Spleen (tissue), 11 donors: ENCODE results near the gene MORF4L1. TPM values are rescaled to one million over a fixed set of nuclear protein-coding genes. Genes with fewer than 3 reads are reported as not detected.
A peak's percentile ranks its signal among the peaks of the same experiment; 100 is the strongest.

Experiments
- DNase-seq: peaks from one replicate; pipeline ENCODE4 v3.0.0-alpha.2; 2020
- H3K27ac ChIP-seq, 8 donors: fragments of 200-600 bp; sonication (generic) in 7 of 8; 1 replicate in 4 of 8; 2 replicates in 4 of 8; pipeline versions ENCODE4 v1.5.0 to v1.8.0; 2016 to 2021; ENCODE audit warnings: inconsistent platforms in 4 of 8, mild to moderate bottlenecking in 4 of 8, moderate library complexity in 1 of 8
- H3K27me3 ChIP-seq, 7 donors: fragments of 200-600 bp; sonication (generic) in 6 of 7; replicated peaks in 1 of 7; 1 replicate in 4 of 7; 2 replicates in 3 of 7; pipeline versions ENCODE4 v1.5.0 to v1.8.0; 2016 to 2021; ENCODE audit warnings: inconsistent platforms in 3 of 7, mild to moderate bottlenecking in 1 of 7
- H3K36me3 ChIP-seq, 6 donors: fragments of 200-600 bp; sonication (generic) in 5 of 6; 1 replicate in 4 of 6; 2 replicates in 2 of 6; pipeline versions ENCODE4 v1.5.0 to v1.8.0; 2016 to 2021; ENCODE audit warnings: inconsistent platforms in 2 of 6
- H3K4me1 ChIP-seq, 6 donors: fragments of 200-600 bp; sonication (generic) in 5 of 6; 1 replicate in 3 of 6; 2 replicates in 3 of 6; pipeline versions ENCODE4 v1.5.0 to v1.8.0; 2016 to 2021; ENCODE audit warnings: inconsistent platforms in 3 of 6
- H3K4me3 ChIP-seq, 8 donors: fragments of 200-600 bp; sonication (generic) in 7 of 8; 1 replicate in 4 of 8; 2 replicates in 4 of 8; pipeline versions ENCODE4 v1.5.0 to v1.8.0; 2016 to 2021; ENCODE audit warnings: inconsistent platforms in 4 of 8, mild to moderate bottlenecking in 4 of 8, moderate library complexity in 2 of 8
- H3K9me3 ChIP-seq, 8 donors: fragments of 200-600 bp; sonication (generic) in 7 of 8; 1 replicate in 4 of 8; 2 replicates in 4 of 8; pipeline versions ENCODE4 v1.5.0 to v1.8.0; 2016 to 2021; ENCODE audit warnings: inconsistent platforms in 4 of 8
- POLR2A ChIP-seq, 3 donors: fragments of 450-650 bp; IDR thresholded peaks; one replicate each; pipeline ENCODE4 v1.5.1; 2017; ENCODE audit warnings: antibody characterized with exemption in 3 of 3, mild to moderate bottlenecking in 1 of 3
- POLR2AphosphoS5 ChIP-seq, 3 donors: sonication (generic); formaldehyde crosslinking; IDR thresholded peaks; one replicate each; pipeline ENCODE4 v1.5.1; 2017; ENCODE audit warnings: antibody characterized with exemption in 3 of 3
- WGBS, 5 donors: extraction: QIAGEN DNeasy Blood & Tissue Kit in 3 of 5; methylation state at CpG; one replicate each; pipeline versions ENCODE4 v1.1.5 to v1.1.7; 2013 to 2018; 5-methylcytosine and 5-hydroxymethylcytosine counted together
- intact Hi-C: fragments of 100-400 bp; cut with DNase I; formaldehyde crosslinking; loops from one replicate; pipeline ENCODE4 v1.15.0; 2023; ENCODE audit warnings: low total_unique reads
- polyA plus RNA-seq, 3 donors: library from polyadenylated mRNA; stranded (reverse); fragments of 200-250 nt; gene quantifications; one replicate each; pipeline ENCODE4 v1.2.1, GENCODE V29; 2013
- total RNA-seq, 7 donors: library from RNA; depleted of rRNA in 3 of 7; stranded (reverse); fragments of >200 nt in 3 of 7; fragmentation: NEBNext Ultra II Directional in 4 of 7; extraction: Animal tissue kit (Norgen Biotek cat#: 25700) in 4 of 7; gene quantifications; one replicate each; pipeline versions ENCODE4 v1.1.0 to v1.2.1, GENCODE V29; 2016 to 2021
- TF ChIP-seq, protein P1 (sequence below), 11 experiments: fragments of 200-600 bp in 7 of 11; fragments of 450-650 bp in 4 of 11; sonication (generic) in 4 of 11; IDR thresholded peaks in 8 of 11; conservative IDR thresholded peaks in 3 of 11; 1 replicate in 7 of 11; 2 replicates in 4 of 11; pipeline versions ENCODE4 v1.4.0 to v1.8.0; 2016 to 2021; ENCODE audit warnings: antibody characterized with exemption in 11 of 11, inconsistent platforms in 4 of 11, mild to moderate bottlenecking in 1 of 11
- donor health status: healthy with polysubstance abuse.
- donor health status: DM: no; HTN: no; CAD: no; lungs with moderate emphysema.
- donor health status: DM: no; HTN: no; CAD: no.
- donor health status: Bipolar disorder and iron deficiency.
- donor health status: healthy.
- donor health status: DM: no; HTN: no; CAD: no.
- donor health status: DM: yes; HTN: yes; CAD: no.

The MORF4L1 gene
- total and polyA plus RNA-seq, 10 donors: 105 to 271 (median 213) TPM

GRCh38 chr15:78921517-78921916, 48.8 kb downstream of the MORF4L1 start:
- no peaks in the 10 kb centered on the region for H3K9me3 ChIP-seq
- no peak overlapping the region for H3K4me3 ChIP-seq
- H3K4me1 ChIP-seq: peaks cover 0 to 30% (median 13%) of the 10 kb centered on the region in 6 donors
- WGBS, 5 donors: 79 to 94% (median 85%) methylated on average over 6 of the region's 6 CpGs
- intact Hi-C loops: no loop called here
- no peak for DNase-seq
- no peak for TF ChIP-seq POLR2A (IDR thresholded peaks at IDR 0.05)
- TF ChIP-seq POLR2AphosphoS5 (IDR thresholded peaks at IDR 0.05): no peak
- TF ChIP-seq, protein P1, sequence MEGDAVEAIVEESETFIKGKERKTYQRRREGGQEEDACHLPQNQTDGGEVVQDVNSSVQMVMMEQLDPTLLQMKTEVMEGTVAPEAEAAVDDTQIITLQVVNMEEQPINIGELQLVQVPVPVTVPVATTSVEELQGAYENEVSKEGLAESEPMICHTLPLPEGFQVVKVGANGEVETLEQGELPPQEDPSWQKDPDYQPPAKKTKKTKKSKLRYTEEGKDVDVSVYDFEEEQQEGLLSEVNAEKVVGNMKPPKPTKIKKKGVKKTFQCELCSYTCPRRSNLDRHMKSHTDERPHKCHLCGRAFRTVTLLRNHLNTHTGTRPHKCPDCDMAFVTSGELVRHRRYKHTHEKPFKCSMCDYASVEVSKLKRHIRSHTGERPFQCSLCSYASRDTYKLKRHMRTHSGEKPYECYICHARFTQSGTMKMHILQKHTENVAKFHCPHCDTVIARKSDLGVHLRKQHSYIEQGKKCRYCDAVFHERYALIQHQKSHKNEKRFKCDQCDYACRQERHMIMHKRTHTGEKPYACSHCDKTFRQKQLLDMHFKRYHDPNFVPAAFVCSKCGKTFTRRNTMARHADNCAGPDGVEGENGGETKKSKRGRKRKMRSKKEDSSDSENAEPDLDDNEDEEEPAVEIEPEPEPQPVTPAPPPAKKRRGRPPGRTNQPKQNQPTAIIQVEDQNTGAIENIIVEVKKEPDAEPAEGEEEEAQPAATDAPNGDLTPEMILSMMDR (IDR thresholded peaks at IDR 0.05 in 8 of 11, conservative IDR thresholded peaks at IDR 0.05 in 3 of 11): no peak
- peaks cover 0 to 93% (median 71%) of the 10 kb centered on the region in 6 donors for H3K36me3 ChIP-seq
- no peaks in the 10 kb centered on the region for H3K27me3 ChIP-seq
- H3K27ac ChIP-seq: no peak overlapping the region

- Histone ChIP-seq H3K4me3 (no peak overlapping the region), H3K27ac (no peak overlapping the region), H3K9me3 (no peaks in the 10 kb centered on the region), H3K27me3 (no peaks in the 10 kb centered on the region), H3K36me3 (peaks cover 0 to 97% (median 71%) of the 10 kb centered on the region in 6 donors), H3K4me1 (peaks cover 0 to 30% (median 11%) of the 10 kb centered on the region in 6 donors)
- no peak for TF ChIP-seq POLR2A (IDR thresholded peaks at IDR 0.05)
- TF ChIP-seq POLR2AphosphoS5 (IDR thresholded peaks at IDR 0.05): peak in 2 of 3 donors; percentile 52 to 82
- intact Hi-C loops: no loop called here
- no peak for DNase-seq
- 82 to 93% (median 87%) methylated on average over 14 of the region's 14 CpGs for WGBS, 5 donors
Measured at GRCh38 chr15:78921940-78922339, 49.2 kb downstream of the MORF4L1 start.

- H3K9me3 ChIP-seq: no peaks in the 10 kb centered on the region
- intact Hi-C loops: no loop called here
- H3K4me3 ChIP-seq: no peak overlapping the region
- peaks cover 0 to 100% (median 75%) of the 10 kb centered on the region in 6 donors for H3K36me3 ChIP-seq
- WGBS, 5 donors: 79 to 96% (median 90%) methylated on average over 7 of the region's 7 CpGs
- no peaks in the 10 kb centered on the region for H3K27me3 ChIP-seq
- H3K4me1 ChIP-seq: peaks cover 0 to 30% (median 8%) of the 10 kb centered on the region in 6 donors
- H3K27ac ChIP-seq: peak overlapping the region in 2 of 8 donors; percentile 8 to 18
- TF ChIP-seq POLR2A (IDR thresholded peaks at IDR 0.05) (no peak), POLR2AphosphoS5 (IDR thresholded peaks at IDR 0.05) (peak in 2 of 3 donors; percentile 26 to 48)
- TF ChIP-seq, protein P1 (IDR thresholded peaks at IDR 0.05 in 8 of 11, conservative IDR thresholded peaks at IDR 0.05 in 3 of 11): no peak
- no peak for DNase-seq
Measured at GRCh38 chr15:78922527-78922926, 49.8 kb downstream of the MORF4L1 start.

GRCh38 chr15:78923015-78923414, 50.3 kb downstream of the MORF4L1 start:
- DNase-seq: no peak
- H3K27ac ChIP-seq: peak overlapping the region in 2 of 8 donors; percentile 8 to 18
- peaks cover 0 to 100% (median 78%) of the 10 kb centered on the region in 6 donors for H3K36me3 ChIP-seq
- H3K9me3 ChIP-seq: no peaks in the 10 kb centered on the region
- TF ChIP-seq POLR2A (IDR thresholded peaks at IDR 0.05) (no peak), POLR2AphosphoS5 (IDR thresholded peaks at IDR 0.05) (no peak)
- TF ChIP-seq, protein P1 (IDR thresholded peaks at IDR 0.05 in 8 of 11, conservative IDR thresholded peaks at IDR 0.05 in 3 of 11): no peak
- WGBS, 5 donors: 64 to 81% (median 67%) methylated on average over 7 of the region's 7 CpGs
- intact Hi-C loops: no loop called here
- no peak overlapping the region for H3K4me3 ChIP-seq
- H3K4me1 ChIP-seq: peaks cover 0 to 28% (median 5%) of the 10 kb centered on the region in 6 donors
- no peaks in the 10 kb centered on the region for H3K27me3 ChIP-seq
